ENCODE data around the gene LGALS7.
"Not testable (repeated sequence)": the region's sequence is repeated elsewhere in the genome, so short reads cannot be mapped to it uniquely, and the experiment has no call there.

Gene LGALS7

DNA sequence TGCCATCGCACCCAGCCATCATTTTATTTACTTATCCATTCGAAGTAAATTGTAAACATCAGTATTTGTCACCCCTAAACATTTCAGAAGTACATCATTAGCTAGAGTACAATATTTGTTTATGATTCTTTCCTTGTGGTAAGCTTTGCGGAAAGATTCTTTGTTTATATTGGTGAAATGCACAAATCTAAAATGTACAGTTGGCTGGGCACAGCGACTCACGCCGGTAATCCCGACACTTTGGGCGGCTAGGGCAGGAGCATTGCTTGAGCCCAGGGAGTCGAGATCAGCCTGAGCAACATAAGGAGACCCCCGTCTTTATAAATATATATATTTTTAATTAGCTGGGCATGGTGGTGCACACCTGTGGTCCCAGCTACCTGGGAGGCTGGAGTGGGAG lies 25.8 kb upstream of the LGALS7 start:
- DNase-seq, result no peak

GRCh38 chr19:38797781-38798180 lies 24.5 kb upstream of the LGALS7 start:
- not testable (repeated sequence) for DNase-seq

DNA sequence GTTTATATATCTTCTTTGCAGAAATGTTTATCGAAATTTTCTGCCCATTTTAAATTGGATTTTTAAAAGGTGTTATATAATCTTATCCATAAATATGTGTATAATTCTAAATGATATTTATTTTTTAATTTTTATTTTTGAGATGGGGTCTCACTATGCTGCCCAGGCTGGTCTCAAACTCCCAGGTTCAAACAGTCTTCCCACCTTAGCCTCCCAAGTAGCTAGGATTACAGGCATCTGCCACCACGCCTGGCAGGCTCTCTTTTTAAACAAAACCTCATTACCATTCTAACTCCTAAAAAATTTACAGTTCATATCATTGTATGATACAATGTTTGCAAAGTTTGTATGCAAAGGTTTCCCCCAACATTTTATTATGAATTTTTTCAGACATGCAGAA lies 22.8 kb upstream of the LGALS7 start:
- no peak for DNase-seq

GRCh38 chr19:38795549-38795948 lies 22.2 kb upstream of the LGALS7 start:
- DNase-seq, result no peak

DNA sequence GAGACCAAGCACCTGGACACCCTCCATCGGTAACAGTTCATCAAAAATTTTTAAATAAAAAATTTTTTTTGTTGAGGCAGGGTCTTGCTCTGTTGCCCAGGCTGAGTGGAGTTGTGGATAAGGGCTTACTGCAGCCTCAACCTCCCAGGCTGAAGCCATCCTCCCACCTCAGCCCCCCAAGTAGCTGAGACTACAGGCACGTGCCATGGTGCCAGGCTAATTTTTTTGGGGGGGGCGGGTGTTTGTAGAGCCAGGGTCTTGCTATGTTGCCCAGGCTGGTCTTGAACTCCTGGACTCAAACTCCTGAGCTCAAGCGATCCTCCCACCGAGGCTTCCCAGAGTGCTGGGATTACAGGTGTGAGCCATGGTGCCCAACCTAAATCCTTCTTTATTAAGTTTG lies 20.4 kb upstream of the LGALS7 start:
- DNase-seq, result no peak

GRCh38 chr19:38793177-38793576 lies 19.9 kb upstream of the LGALS7 start:
- DNase-seq, result no peak

DNA sequence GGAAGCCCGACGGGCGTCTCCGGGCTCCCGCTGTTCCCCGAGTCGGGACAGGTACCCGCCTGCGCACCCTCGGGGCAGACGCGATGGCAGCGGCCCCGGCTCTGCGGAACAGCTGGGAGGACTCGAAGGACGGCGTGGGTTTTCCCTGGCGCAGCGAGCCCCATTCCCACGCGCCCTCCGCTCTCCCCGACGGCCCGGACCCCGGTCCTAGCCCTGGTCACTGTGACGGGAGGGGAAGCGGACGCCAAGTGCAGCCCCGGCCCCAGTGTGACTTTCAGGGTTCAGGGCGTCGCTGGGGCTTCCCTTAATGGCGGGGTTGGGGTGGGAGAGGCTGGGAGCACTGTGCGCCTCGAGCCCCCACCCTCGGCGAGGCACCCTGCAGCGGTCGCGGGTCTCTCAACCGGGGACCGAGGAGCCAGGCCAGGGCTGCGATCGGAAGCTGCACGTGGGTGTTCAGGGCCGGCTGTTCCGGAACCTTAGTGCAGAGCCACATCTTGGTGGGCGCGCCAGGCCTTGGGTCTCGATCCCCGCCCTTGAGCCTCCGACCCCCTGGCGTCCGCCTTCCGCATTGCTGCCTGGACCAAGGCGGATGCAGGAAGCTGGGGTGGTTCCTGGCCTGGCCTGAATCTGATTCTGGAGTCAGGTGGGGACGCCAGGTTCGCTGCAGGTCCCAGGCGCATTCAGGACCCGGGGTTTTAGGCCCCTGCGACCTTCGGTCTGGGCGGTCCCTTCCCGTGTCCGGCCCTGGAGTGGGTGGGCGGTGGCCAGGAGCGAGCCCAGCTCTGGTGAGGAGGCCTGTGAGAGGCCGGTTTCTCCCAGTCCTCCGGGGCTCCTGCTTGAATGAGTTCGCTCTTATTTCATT lies 19.2 kb upstream of the LGALS7 start:
- peak; percentile 34 to 44 for DNase-seq

- DNase-seq, result not testable (repeated sequence)
Observed at GRCh38 chr19:38791451-38792064, 18.2 kb upstream of the LGALS7 start.

DNA sequence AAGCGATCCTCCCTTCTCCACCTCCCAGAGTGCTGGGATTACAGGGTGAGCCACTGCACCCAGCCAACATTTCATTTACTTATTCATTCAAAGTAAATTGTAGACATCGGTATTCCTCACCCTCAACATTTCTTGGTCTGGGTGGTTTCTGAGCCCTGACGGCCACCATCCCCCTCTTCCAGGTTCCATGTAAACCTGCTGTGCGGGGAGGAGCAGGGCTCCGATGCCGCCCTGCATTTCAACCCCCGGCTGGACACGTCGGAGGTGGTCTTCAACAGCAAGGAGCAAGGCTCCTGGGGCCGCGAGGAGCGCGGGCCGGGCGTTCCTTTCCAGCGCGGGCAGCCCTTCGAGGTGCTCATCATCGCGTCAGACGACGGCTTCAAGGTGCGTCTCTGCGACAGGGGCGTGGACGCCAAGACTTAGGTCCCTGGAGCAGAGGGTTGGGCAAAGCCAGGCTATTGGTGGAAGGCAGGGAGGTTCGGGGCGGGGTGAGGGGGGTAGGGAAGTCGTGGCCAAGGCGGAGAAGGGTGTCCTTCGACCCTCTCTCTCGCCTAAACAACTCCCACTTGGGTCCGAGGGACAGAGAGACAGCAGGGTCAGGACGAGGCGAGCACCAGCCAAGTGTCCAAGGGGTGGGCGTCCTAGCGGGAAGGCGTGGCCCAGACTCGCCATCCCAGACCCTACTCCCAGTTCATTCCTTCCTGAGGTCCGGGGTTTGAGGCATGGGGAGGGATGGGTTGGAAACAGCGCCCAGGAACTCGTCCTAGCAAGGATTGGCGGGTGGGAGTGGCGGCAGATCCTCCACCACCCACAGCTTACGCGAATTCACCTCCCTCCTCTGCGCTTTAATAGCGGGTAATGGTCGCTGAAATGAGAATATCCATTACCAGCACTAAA lies 17.4 kb upstream of the LGALS7 start:
- DNase-seq, result not testable (repeated sequence)

GRCh38 chr19:38788478-38789243 lies 15.3 kb upstream of the LGALS7 start, which contains the start of gene LGALS7B:
Gene LGALS7B (plus strand): TSS chr19:38789200. CDS start chr19:38789227, 27 bp downstream.
- DNase-seq, result no peak

GRCh38 chr19:38786572-38787265 lies 13.4 kb upstream of the LGALS7 start:
- DNase-seq, result no peak

GRCh38 chr19:38786061-38786460 lies 12.7 kb upstream of the LGALS7 start:
- not testable (repeated sequence) for DNase-seq

DNA sequence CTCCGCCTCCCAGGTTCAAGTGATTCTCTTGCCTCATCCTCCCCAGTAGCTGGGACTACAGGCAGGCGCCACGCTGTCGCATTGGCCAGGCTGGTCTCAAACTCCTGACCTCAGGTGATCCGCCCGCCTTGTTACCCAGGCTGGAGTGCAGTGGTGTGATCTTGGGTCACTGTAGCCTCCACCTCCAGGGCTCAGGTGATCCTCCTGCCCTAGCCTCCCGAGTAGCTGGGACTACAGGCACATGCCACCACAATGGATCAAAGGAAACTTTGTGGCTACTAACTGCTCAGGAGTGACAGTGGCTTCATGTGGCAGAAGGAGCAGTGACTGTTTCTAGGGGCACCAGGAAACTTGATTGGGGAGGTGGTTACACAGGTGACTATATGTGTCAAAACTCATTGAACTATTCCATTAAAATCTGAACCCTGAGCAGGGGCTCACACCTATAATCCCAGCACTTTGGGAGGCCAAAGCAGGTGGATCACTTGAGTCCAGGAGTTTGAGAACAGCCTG lies 11.9 kb upstream of the LGALS7 start:
- DNase-seq, result no peak

- no peak for DNase-seq
Observed at GRCh38 chr19:38784224-38784623, 10.9 kb upstream of the LGALS7 start.

DNA sequence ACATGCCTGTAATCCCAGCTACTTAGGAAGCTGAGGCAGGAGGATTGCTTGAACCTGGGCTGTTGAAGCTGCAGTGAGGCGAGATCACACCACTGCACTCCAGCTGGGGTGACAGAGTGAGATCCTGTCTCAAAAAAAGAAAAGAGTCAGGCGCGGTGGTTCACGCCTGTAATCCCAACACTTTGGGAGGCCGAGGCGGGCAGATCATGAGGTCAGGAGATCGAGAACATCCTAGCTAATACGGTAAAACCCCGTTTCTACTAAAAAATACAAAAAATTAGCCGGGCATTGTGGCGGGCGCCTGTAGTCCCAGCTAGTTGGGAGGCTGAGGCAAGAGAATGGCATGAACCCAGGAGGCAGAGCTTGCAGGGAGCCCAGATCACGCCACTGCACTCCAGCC lies 8.9 kb upstream of the LGALS7 start:
- not testable (repeated sequence) for DNase-seq

DNA sequence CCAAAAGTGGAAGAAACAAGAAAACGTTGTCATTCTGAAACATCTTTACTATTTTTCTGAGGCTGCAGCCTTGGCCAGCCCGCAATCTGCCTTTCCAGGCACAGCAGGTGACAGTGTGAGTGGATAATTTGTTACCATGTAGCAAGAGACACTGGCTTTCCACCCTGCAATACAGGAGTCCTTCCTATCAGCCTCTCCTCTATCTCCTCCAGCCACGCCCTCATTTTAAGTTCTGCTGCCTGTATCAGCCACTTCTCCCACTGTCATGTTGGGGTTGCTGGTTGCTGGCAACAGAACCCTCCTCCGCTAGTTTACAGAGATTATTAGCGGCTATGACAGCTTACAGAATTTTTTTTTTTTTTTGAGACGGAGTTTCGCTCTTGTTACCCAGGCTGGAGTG lies 7.7 kb upstream of the LGALS7 start:
- no peak for DNase-seq

DNA sequence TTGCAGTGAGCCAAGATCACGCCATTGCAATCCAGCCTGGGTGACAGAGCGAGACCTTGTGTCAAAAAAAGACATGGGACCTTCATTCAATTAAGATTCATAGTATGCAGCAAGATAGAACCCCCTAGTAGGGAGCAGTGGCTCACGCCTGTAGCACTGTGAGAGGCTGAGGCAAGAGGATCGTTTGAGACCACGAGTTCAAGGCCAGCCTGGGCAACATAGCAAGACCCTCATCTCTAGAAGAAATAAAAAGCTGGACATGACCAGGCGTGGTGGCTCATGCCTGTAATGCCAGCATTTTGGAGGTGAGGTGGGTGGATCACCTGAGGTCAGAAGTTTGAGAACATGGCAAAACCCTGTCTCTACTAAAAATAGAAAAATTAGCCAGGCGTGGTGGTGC lies 7.1 kb upstream of the LGALS7 start:
- DNase-seq, result no peak

- DNase-seq, result no peak
Observed at GRCh38 chr19:38778733-38779132, 5.4 kb upstream of the LGALS7 start.

GRCh38 chr19:38774181-38774950 lies 1.0 kb upstream of the LGALS7 start:
- DNase-seq, result no peak

DNA sequence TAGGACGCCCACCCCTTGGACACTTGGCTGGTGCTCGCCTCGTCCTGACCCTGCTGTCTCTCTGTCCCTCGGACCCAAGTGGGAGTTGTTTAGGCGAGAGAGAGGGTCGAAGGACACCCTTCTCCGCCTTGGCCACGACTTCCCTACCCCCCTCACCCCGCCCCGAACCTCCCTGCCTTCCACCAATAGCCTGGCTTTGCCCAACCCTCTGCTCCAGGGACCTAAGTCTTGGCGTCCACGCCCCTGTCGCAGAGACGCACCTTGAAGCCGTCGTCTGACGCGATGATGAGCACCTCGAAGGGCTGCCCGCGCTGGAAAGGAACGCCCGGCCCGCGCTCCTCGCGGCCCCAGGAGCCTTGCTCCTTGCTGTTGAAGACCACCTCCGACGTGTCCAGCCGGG lies 1.7 kb downstream of the LGALS7 start:
- DNase-seq, result not testable (repeated sequence)

DNA sequence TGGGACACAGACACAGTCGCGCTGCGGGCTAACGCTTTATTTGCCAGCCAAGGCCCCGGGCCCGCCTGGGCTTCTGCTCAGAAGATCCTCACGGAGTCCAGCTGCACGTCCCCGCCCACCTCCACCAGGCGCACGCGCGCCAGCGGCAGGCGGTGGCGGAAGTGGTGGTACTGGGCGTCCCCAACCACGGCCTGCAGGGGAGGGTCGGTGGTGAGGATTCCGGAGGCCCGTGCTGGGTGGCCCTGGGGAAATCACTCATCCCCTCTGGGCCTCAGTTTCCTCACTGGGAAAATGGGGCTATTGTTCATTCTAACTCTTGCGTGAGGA lies 2.4 kb downstream of the LGALS7 start:
- not testable (repeated sequence) for DNase-seq
